ENCODE measurements around the gene TSPEAR.

Gene TSPEAR

GRCh38 chr21:44539046-44539445 lies 172.3 kb downstream of the TSPEAR start:
- DNase-seq: no peak

DNA sequence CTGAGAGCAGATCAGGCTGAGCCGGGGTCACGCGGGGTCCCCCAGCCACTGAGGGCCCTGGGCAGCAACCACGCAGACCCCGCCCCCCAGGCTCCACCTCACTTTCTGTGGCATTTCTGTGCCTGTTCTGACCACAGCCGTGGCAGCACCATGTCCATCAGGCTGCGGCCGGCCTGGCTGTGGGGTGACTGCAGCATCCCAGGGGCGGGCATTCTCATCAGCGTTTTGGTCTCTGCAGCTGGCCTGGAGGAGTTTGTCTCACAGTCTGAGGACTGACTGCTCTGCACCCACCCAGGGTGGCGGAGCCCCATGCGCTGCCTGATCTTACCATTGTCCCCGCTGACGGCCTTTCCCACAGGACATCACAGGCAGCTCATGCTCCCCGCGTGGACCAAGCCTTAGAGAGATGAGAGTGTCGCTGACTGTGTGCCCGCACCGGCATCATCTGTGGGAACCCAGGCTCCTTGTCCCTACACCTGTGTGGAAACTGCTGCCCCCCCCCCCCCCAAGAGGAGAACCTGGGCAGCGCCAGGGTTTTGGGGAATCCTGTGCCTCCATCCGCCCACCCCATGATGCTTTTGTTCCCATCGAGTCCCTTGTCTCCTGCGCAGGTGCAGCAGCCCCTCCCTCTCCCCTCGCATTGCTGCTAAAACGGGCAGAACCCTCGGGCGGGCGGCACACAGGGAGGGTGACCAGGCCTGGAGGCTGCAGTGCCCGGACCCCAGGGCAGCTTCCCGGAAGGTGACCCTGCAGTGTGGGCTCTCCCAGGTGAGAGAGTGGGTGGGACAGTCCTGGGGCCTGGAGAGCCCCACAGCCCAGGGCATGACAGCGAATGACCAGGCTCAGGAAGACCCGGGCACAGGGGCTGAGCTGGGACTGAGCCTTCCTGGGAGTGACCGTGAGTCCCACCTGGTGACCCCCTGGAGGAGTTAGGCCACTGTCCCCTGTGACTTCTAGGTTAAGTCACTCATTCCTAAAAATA lies 173.2 kb downstream of the TSPEAR start:
- DNase-seq: no peak

DNA sequence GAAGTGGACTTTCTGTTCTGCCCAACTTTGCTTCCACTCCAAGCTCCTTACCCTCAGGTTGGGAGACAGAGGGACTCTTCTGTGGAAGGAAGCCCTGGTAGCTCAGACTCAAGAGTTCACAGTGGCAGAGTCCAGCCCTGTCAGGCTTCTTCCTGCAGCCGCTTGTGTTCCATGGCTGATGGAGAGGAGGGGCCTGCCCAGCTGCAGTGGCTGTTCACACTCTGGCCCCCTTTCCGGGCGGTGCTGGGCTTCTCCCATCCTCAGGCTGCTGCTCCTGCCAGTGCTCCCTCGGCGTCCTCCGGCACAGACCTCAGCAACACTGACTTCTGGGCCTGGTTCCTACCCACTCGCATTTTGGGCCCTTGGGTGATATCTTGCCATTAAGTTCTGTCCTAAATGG lies 175.4 kb downstream of the TSPEAR start:
- DNase-seq: no peak

DNA sequence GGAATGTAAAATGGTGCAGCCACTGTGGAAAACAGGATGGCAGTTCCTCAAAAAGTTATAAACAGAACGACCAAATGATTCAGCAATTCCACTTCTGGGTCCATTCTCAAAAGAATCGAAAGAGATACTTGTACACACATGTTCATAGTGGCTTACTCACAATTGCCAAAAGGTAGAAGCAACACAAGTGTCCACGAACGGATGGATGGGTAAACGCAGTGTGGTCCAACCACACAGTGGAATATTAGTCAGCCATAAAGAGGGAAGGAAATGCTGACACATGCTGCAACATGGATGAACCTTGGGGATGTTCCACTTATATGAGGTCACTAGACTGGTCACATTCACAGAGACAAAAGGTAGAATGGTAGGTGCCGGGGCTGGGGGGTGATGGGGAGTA lies 176.7 kb downstream of the TSPEAR start:
- DNase-seq: no peak

DNA sequence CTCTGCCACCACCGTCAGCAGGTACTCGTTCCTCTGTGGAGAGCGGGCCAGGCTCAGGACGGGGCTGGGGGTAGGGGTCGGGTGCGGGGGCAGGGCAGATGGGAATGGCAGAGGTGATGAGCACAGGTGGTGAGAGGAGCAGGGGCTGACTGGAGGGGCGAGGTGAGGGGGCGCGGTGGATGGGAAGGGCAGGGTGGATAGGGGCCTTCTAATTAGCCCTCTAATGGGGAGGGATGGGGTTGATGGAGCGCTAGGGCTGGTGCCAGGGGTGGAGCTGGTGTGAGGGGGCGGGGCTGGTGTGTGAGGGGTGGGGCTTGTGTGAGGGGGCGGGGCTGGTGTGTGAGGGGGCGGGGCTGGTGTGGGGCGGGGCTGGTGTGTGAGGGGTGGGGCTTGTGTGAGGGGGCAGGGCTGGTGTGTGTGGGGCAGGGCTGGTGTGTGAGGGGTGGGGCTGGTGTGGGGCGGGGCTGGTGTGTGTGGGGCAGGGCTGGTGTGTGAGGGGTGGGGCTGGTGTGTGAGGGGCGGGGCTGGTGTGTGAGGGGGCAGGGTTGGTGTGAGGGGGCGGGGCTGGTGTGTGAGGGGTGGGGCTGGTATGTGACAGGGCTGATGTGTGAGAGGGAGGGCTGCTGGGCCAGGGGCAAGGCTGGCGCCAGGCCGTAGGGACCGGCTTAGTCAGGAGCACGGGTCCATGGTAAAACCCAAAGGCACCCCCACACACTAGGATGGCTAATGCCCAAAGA lies 177.3 kb downstream of the TSPEAR start:
- DNase-seq: no peak

DNA sequence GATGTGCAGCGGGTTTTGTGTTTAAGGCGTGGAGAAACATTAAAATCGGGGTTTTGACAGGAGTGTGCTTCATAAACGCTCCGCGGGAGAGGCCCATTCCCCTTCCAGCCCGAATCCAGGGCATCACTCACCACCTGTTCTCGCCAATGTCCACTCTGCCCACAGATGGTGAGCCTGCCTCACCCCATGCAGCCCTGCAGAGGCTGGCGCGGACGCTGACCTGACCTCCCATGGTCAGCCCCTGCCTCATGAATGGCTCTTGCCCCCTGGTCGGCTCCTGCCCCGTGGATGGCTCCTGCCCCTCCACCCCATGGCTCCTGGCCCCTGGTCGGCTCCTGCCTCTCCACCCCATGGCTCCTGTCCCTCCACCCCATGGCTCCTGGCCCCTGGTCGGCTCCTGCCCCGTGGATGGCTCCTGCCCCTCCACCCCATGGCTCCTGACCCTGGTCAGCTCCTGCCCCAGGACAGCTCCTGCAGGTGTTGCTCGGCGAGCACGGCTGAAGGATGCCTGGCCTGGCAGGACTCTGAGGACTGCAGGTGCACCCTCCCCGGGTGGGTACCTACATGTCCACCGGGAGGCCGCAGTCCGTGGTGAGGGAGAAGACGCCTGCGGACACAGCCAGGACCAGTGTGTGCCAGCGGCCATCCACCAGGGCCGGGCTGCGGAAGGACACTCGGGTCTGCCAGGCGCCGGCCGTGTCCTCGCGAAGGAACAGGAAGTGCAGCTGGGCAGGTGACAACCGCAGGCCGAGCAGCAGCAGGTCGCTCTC lies 178.1 kb downstream of the TSPEAR start:
- DNase-seq: no peak

DNA sequence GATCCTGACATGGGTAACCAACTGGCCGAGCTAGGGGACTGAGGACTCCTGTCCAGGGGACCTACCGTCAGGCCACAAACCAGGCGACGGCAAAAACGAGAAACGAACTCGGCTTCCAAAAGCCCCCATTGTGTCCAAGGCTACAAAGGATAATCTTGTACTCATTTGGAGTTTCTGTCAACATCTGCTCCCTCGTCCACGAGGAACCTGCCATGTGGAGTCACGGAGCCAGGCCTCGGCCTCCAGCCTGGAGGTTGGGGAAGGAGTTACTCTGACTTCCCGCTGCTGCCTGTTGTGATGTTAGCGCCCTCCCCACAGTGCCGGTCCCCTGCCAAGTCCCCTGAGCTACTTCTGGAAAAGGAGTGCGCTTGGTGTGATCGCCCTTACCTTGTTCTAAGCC lies 178.7 kb downstream of the TSPEAR start:
- no peak for DNase-seq

DNA sequence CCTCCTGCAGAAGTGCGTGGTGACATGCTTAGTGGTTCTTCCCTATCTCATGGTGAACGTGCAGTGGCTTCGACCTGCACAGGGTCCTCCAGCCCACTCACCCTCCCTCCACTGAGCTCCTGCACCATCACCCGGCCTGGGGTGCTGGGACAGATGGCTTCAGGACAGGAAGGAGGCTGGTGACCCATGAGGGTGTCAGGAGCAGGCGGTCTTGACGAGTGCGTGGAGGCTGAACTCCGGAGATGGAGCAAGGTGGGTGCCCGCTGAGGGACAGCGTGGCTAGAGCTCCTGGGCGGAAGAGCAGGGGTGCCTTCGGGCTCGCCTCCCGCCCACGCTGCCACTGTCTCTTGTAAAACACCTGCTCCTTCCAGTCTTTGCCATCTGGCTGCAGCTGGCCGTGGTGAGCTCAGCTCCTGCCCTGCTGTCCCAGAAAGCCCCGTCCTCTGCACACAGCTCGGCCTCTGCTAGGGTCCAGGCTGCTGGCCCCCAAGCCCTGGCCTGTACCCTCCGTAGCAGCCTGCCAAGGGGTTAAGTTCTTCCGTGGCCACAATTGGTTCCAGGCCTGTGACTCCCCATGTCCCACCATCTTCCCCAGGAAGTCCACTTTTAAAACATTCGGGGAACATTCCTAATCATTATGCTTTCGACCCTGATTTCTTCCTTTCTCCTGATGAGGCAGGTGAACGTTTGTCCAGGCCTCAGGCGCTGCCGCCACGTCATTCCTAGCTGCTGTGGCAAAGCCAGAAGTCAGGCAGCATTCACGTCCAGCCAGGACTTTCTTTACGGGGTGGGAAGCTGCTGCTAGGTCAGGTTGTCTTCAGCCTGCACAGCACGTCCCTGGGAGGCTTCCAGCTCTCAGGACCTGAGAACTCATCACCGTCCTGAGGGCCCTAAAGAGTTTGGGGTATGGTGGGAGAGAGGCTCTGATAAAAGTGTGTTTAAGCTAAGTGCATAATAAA lies 179.5 kb downstream of the TSPEAR start:
- no peak for DNase-seq

DNA sequence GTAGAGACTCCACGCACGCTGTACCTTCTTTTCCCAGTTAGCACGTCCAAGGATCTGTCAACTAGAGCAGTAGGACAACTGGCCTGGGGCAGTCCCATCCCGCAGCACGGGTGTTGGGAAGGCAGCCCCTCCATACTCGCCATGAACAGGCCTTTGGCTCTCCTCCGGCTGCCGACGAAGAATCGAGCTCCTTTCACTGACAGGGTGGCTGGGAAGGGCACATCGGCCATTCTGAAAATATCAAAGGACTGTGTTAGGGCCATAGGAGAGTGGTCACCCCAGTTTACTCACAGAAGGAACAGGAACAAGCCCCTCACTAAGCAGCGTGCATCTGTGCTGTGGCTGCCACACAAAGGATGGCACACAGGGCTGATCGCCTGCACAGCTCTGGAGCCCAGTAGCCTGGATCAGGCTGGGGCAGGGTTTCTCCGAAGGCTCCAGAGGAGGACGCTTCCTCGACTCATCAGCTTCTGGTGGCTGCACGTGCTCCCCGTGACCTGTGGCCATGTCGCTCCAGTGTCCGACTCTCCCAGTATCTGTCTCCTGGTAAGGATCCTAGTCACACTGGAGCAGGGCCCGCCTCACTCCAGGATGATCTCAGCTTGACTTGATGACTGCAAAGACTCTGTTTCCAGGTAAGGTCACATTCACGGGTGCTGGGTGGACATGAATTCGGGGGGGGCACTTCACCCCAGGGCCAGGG lies 180.3 kb downstream of the TSPEAR start:
- no peak for DNase-seq

DNA sequence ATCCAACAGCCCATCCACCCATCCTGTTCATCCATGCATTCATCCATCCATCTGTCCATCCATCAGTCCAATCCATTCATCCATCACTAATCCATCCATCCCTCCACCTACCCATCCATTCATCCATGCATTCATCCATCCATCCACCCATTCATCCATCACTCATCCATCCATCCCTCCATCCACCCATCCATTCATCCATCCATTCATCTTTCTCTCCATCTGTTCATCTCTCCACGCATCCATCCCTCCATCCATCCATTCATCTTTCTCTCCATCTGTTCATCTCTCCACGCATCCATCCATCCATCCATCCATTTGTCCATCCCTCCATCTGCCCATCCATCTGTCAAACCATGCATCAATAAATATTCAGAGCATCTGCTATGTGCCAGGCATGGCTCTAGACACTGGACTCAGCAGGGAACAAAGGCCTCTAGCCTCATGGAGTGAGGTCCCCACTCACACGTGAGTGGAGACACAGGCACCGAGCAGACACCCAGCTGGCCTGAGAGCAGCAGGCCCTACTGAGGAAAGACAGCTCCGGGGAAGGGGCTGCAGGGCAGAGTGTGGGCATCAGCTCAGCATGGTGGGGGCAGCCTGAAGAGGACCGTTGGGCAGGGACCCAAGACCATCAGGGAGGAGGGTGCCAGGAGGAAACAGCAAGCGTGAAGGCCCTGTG lies 181.0 kb downstream of the TSPEAR start:
- DNase-seq: no peak

DNA sequence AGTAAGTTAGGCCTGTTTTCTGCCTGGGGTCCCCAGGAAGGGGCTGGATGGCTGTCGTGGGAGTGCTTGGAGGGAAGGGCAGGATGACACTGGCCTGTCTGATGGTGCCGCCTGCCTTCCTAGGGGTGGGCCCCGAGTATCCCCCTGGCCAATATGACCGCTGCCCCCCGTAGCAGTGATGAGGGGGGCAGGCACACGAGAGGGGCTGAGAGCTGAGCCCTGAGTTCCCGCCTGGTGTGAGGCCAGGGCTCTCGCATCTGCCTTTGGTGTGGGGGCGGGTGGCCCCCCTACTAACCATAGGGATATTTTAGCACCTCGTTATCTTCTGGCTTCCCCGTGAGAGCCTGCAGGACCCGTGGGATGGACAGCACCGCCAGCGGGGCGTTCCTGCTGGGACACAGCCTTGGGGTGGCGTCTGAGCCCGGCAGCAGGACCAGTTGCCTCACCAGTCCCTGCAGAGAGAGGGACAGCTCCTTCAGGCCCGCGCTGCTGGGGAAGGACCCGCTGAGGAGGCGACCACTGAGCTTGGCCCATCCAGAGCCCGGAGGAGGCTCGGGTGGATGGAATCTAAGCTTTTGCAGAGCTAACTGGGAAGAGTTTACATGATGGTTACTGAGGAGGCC lies 181.8 kb downstream of the TSPEAR start:
- DNase-seq: no peak

DNA sequence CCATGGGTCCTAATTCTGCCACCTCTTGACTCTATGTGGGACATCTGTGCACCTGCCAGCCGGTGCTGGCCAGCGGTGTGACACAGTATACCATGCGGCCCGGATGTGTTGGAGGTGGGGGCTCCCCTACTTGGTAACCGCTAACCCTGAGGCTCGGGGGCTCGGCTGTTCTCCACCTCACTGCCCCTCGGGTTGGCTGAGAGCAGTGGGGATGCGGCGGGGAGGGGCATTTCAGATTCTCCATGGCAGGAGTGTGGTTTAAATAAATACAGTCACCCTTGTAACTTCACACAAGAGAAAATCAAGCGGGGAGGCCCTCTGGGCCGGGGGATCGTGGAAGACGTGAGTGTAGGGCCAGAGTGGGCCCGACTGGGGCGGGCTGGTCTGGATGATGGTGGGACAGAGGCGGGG lies 182.4 kb downstream of the TSPEAR start:
- no peak for DNase-seq

GRCh38 chr21:44528634-44528995 lies 182.8 kb downstream of the TSPEAR start:
- no peak for DNase-seq

- DNase-seq: no peak
Measured at GRCh38 chr21:44527983-44528633, 183.3 kb downstream of the TSPEAR start.

DNA sequence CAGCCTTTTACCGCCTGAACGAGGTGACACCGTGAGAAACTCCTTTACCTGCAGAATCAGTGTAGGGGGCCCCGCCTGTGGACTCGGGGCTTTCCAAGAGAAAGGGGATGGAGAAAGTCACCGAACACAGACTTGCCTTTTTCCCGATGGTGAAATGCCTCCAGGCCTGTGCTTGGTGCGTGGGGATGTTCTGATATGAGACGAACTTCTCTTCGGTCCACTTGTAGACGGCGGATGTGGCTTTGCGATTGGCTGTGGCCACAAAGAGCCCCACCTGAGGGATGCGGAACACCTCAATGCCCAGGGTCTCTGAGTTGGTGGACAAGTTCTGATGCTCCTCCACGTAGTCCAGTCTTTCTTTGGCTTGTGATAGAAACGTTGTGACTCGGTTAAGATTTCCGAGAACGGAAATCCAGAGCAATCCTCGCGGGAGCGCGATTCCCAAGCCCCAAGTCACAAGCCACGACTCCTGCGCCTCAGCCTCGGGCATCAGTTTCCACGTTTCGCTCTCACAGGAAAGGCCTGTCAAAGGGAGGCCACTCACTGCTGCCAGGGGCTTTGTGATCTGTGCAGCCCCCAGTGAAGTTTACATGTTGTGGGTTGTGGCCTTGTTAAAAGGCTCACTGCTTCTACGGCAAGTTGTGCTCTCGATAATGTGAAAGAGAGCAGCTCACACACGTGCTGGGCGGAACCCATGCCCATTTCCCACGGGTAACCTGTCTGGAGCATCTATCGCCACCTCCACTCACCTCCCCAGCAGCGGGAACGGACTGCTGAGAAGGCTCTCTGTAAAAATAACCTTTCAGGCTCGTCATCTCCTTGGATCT lies 184.0 kb downstream of the TSPEAR start:
- no peak for DNase-seq

DNA sequence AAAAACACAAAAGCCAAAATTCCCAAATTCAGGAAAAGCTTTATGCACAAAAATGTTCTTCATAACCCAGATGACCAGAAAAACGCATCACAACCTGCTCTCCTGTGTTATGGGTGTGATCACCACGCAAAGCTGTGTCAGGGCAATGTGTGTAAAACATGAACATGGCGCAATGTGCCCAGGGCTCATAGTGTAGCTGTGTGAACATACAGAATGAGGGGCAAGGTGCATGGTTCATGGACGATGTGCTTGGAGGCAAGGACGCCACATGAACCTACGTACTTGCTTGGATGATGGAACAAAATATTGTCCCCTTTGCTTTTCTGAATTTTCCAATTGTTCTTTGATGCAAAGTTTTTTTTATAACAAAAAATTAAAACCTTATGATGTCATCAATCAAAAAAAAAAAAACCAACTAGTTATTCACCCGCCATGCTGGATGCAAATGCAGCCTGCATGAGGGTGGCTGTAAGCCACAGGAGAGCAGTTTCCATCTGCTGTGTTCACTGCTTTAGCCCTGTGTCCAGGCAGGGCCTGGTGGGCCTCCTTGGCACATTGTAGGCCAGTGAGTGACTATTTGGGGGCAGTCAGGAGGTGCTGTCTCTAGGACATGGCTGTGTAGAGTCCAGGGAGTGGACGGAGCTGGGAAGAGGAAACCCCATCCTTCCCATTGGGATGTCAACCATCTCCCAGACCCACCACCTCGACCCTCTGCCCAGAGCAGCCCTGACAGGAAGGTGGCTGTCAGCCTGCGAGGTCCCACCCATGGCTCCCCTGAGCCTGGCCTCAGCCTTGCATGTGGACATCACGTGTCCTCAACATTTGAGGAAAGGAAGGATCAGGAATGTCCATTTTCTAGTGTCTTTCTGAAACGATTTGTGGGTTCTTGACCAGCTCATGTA lies 185.0 kb downstream of the TSPEAR start:
- DNase-seq: no peak

DNA sequence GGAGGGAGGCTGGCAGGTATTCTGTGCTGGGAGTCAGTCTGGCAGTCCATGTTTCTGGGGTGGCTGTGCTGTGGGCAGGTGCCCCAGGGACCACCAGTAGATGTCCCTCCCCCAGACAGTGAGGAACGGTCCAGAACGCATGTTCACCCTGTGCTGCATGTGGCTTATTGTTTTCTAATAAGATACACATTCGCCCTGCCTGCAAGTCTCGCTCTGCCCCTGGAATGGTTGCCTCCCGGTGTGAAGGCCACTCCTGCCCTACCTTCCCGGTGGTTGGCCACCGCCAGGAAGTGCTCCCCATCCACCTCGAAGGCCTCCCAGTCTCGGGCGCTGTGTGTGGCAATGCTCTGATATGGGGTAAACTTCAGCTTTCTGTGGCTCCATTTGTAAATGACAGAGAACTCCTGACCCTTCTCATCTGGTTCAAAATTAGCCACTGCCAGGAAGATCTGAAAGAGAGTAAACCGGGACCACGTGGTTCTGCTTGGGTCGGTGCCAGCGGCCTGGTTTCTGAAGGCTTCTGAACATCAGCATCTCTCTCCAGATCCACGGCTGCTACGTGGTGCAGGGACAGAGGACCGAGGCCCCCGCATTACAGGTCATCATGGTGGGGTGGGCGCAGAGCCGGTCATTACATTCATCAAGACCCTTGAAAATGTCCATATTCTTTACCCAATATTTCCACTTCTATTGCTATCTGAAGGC lies 185.8 kb downstream of the TSPEAR start:
- no peak for DNase-seq

Data from NCI-H748 treated with DMSO at 0.1 percent for 48 hours (cell line).